ENCODE measurements around the gene ITLN1. TPM values are rescaled to one million over a fixed set of nuclear protein-coding genes. Genes with fewer than 3 reads are reported as not detected.
"Not testable (repeated sequence)": the region's sequence is repeated elsewhere in the genome, so short reads cannot be mapped to it uniquely, and the experiment has no call there.

ITLN1 gene
- total RNA-seq, 4 donors from 2014 or later: 0.42 to 1.2 TPM; not detected in 2

- TF ChIP-seq CTCF (IDR thresholded peaks at IDR 0.05) (no peak), EP300 (IDR thresholded peaks at IDR 0.05) (no peak)
- Histone ChIP-seq H3K27me3 (no peaks in the 10 kb centered on the region), H3K4me1 (no peaks in the 10 kb centered on the region), H3K36me3 (no peaks in the 10 kb centered on the region), H3K4me3 (no peak overlapping the region), H3K27ac (no peak overlapping the region), H3K9me3 (no peaks in the 10 kb centered on the region)
- no peak for DNase-seq (ENCODE audit: low spot score in 2 of 2)
- 78 to 87% methylated on average over 8 of the region's 8 CpGs for WGBS, 2 donors
Observed at GRCh38 chr1:160904783-160905616, 20.0 kb upstream of the ITLN1 start.

- H3K36me3 ChIP-seq; H3K27ac ChIP-seq; H3K9me3 ChIP-seq; H3K4me3 ChIP-seq; H3K27me3 ChIP-seq; H3K4me1 ChIP-seq; DNase-seq (ENCODE audit: low spot score in 2 of 2): not testable (repeated sequence)
- WGBS, 2 donors: 52 to 65% methylated on average over 1 of the region's 1 CpG
Observed at GRCh38 chr1:160902251-160902650, 17.3 kb upstream of the ITLN1 start.

DNA sequence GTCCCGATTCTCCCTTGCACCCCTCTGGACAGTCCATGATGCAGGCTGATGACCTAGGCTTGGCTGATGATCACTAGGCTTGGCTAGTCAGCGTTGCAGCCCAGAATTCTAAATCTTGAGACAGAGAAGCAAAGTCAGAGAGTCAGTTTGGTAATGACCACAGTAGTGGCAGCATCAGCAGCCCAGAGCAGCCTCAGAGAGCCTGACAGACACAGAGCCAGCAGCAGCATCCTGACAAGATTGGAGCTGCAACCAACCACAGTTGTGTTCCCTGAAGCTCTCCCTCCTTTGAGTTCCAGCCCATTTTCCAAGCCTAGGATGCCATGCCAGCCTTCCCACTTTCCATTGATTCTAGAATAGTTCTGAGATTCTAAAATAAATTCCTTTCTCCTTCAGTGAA, 16.8 kb upstream of the ITLN1 start:
- Histone ChIP-seq H3K4me1 (no peaks in the 10 kb centered on the region), H3K27ac (no peak overlapping the region), H3K4me3 (no peak overlapping the region), H3K27me3 (no peaks in the 10 kb centered on the region), H3K9me3 (no peaks in the 10 kb centered on the region), H3K36me3 (no peaks in the 10 kb centered on the region)
- DNase-seq (ENCODE audit: low spot score in 2 of 2): no peak
- 86 to 89% methylated on average over 2 of the region's 2 CpGs for WGBS, 2 donors
- TF ChIP-seq EP300 (IDR thresholded peaks at IDR 0.05) (no peak), CTCF (IDR thresholded peaks at IDR 0.05) (no peak), POLR2A (IDR thresholded peaks at IDR 0.05) (no peak)

DNA sequence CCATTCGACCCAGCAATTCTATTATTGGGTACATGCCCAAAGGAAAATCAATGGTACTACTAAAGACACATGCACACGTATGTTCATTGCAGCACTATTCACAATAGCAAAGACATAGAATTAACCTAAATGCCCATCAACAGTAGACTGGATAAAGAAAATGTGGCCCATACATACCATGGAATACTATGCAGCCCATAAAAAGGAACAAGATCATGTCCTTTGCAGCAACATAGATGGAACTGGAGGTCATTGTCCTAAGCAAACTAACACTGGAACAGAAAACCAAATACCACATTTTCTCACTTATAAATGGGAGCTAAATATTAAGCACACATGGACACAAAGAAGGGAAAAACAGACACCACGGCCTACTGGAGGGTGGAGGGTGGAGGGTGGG, 15.7 kb upstream of the ITLN1 start:
- H3K27ac ChIP-seq; H3K36me3 ChIP-seq; H3K27me3 ChIP-seq; H3K4me3 ChIP-seq; H3K9me3 ChIP-seq; DNase-seq (ENCODE audit: low spot score in 2 of 2); H3K4me1 ChIP-seq: not testable (repeated sequence)
- WGBS, 2 donors: 45 to 79% methylated on average over 3 of the region's 3 CpGs

GRCh38 chr1:160894368-160895135, 9.6 kb upstream of the ITLN1 start:
- WGBS, 2 donors: 91 to 94% methylated on average over 18 of the region's 18 CpGs
- H3K27me3 ChIP-seq; H3K27ac ChIP-seq; H3K36me3 ChIP-seq; DNase-seq (ENCODE audit: low spot score in 2 of 2); H3K4me1 ChIP-seq; H3K4me3 ChIP-seq: not testable (repeated sequence)
- H3K9me3 ChIP-seq: peaks cover 0 to 22% (median 0%) of the 10 kb centered on the region in 4 donors

GRCh38 chr1:160891474-160891873, 6.5 kb upstream of the ITLN1 start:
- TF ChIP-seq POLR2A (IDR thresholded peaks at IDR 0.05) (no peak), CTCF (IDR thresholded peaks at IDR 0.05) (no peak), EP300 (IDR thresholded peaks at IDR 0.05) (no peak)
- 56 to 62% methylated on average over 2 of the region's 2 CpGs for WGBS, 2 donors

More at GRCh38 chr1:160891474-160891873, 6.5 kb upstream of the ITLN1 start:
- peaks cover 0 to 22% (median 0%) of the 10 kb centered on the region in 4 donors for H3K9me3 ChIP-seq
- DNase-seq (ENCODE audit: low spot score in 2 of 2): no peak
- no peaks in the 10 kb centered on the region for H3K36me3 ChIP-seq
- no peaks in the 10 kb centered on the region for H3K27me3 ChIP-seq
- no peaks in the 10 kb centered on the region for H3K4me1 ChIP-seq
- no peak overlapping the region for H3K27ac ChIP-seq
- H3K4me3 ChIP-seq: no peak overlapping the region
